GM12878 (cell line): ENCODE data around the gene PRKCB. TPM values are rescaled to one million over a fixed set of nuclear protein-coding genes. Genes with fewer than 3 reads are reported as not detected.

Source experiments
- ATAC-seq: fragments of 200-7000 bp; cut with Tn5 transposase; 3 replicates; pipeline ENCODE4 v1.9.1; 2020; ENCODE audit warnings: mild to moderate bottlenecking, moderate library complexity
- BruUV-seq: library from RNA; stranded (reverse); fragments of 400-500 nt; replicated peaks from 2 replicates; lab custom pipeline; 2021; lab: Mats Ljungman, UMichigan
- CTCF ChIA-PET: fragments of 300-600 bp; sonication (Branson Sonifier 250); formaldehyde crosslinking; extraction: SDS; loops from one replicate; lab custom pipeline; 2021; ENCODE audit warnings: inconsistent platforms; lab: Yijun Ruan, JAX
- POLR2A ChIA-PET: fragments of 350-600 bp; formaldehyde crosslinking; extraction: SDS; loops from one replicate; lab custom pipeline; 2021; ENCODE audit warnings: inconsistent platforms; lab: Charles Lee
- RAD21 ChIA-PET: fragments of 300-600 bp; sonication (Branson Sonifier 250); formaldehyde crosslinking; loops from one replicate; lab custom pipeline; 2023; ENCODE audit warnings: antibody characterized with exemption; ENCODE audit not compliant: unreplicated experiment; lab: Charles Lee
- SMC1A ChIA-PET: fragments of 300-600 bp; sonication (Branson Sonifier 250); formaldehyde crosslinking; loops from one replicate; lab custom pipeline; 2023; ENCODE audit not compliant: unreplicated experiment, uncharacterized antibody; lab: Charles Lee
- DNase-seq: peaks from one replicate; pipeline ENCODE4 v3.0.0-alpha.2; 2011; ENCODE audit warnings: low read depth, low spot score
- FAIRE-seq: peaks from 3 replicates; lab custom pipeline; 2011; peaks lifted over from hg19 to GRCh38; lab: Jason Lieb, UNC
- H2AFZ ChIP-seq: 2 replicates; pipeline ENCODE4 v1.6.0; 2011; ENCODE audit warnings: low read depth, low read length, control low read depth; ENCODE audit not compliant: control insufficient read depth
- H3K27ac ChIP-seq: 2 replicates; pipeline ENCODE4 v1.5.1; 2011; ENCODE audit warnings: control low read depth; ENCODE audit not compliant: control insufficient read depth, insufficient read depth
- H3K27me3 ChIP-seq, 2 experiments: replicated peaks in 1 of 2; 2 replicates each; pipeline versions ENCODE4 v1.6.0 to v1.6.1; 2011; ENCODE audit warnings: low read length in 1 of 2; ENCODE audit not compliant: control insufficient read depth in 2 of 2, insufficient read depth in 2 of 2
- H3K36me3 ChIP-seq, 2 experiments: 2 replicates each; pipeline ENCODE4 v1.5.1; 2011; ENCODE audit warnings: low read length in 1 of 2; ENCODE audit not compliant: control insufficient read depth in 2 of 2, insufficient read depth in 2 of 2
- H3K4me1 ChIP-seq: 2 replicates; pipeline ENCODE4 v1.6.1; 2011; ENCODE audit warnings: mild to moderate bottlenecking, low read length, moderate library complexity, mixed read lengths; ENCODE audit not compliant: control insufficient read depth, insufficient read depth
- H3K4me2 ChIP-seq: 2 replicates; pipeline ENCODE4 v1.6.0; 2011; ENCODE audit warnings: control low read depth; ENCODE audit not compliant: control insufficient read depth, insufficient read depth
- H3K4me3 ChIP-seq: fragments of 200-600 bp; sonication (generic); 2 replicates; pipeline ENCODE4 v1.5.1; 2016
- H3K79me2 ChIP-seq: 2 replicates; pipeline ENCODE4 v1.6.0; 2011; ENCODE audit warnings: low read length; ENCODE audit not compliant: control insufficient read depth, insufficient read depth
- H3K9ac ChIP-seq: 2 replicates; pipeline ENCODE4 v1.8.0; 2011; ENCODE audit warnings: low read length, control low read depth, mixed read lengths; ENCODE audit not compliant: control insufficient read depth, insufficient read depth
- H3K9me3 ChIP-seq: replicated peaks from 3 replicates; pipeline ENCODE4 v1.5.1; 2011; ENCODE audit warnings: mild to moderate bottlenecking, low read length; ENCODE audit not compliant: control insufficient read depth, insufficient read depth
- H4K20me1 ChIP-seq: 2 replicates; pipeline ENCODE4 v1.6.0; 2011; ENCODE audit not compliant: control insufficient read depth, insufficient read depth
- CHD4 ChIP-seq: fragments of 200-600 bp; sonication (generic); IDR thresholded peaks from 2 replicates; pipeline ENCODE4 v1.6.1; 2016; ENCODE audit warnings: mild to moderate bottlenecking
- CREM ChIP-seq: IDR thresholded peaks from 2 replicates; pipeline ENCODE4 v1.6.1; 2014; ENCODE audit warnings: antibody characterized with exemption, low read depth
- DPF2 ChIP-seq: fragments of 450-650 bp; IDR thresholded peaks from 2 replicates; pipeline ENCODE4 v1.6.1; 2017; ENCODE audit warnings: mild to moderate bottlenecking
- EGR1 ChIP-seq, 2 experiments: IDR thresholded peaks; 1 replicate in 1 of 2; 2 replicates in 1 of 2; pipeline ENCODE4 v1.6.1; 2011 to 2012; ENCODE audit warnings: low read depth in 2 of 2, low read length in 2 of 2, borderline replicate concordance in 1 of 2, mild to moderate bottlenecking in 1 of 2, moderate library complexity in 1 of 2
- ETV6 ChIP-seq, 2 experiments: fragments of 450-650 bp in 1 of 2; IDR thresholded peaks in 1 of 2; conservative IDR thresholded peaks in 1 of 2; 2 replicates each; pipeline ENCODE4 v1.6.1; 2014; ENCODE audit warnings: antibody characterized with exemption in 1 of 2, borderline replicate concordance in 1 of 2, low read depth in 1 of 2, mild to moderate bottlenecking in 1 of 2, moderate library complexity in 1 of 2
- JUNB ChIP-seq: IDR thresholded peaks from 2 replicates; pipeline ENCODE4 v1.6.1; 2016; ENCODE audit warnings: antibody characterized with exemption, mild to moderate bottlenecking
- LARP7 ChIP-seq: fragments of 450-650 bp; IDR thresholded peaks from 2 replicates; pipeline ENCODE4 v1.6.1; 2017; ENCODE audit warnings: mild to moderate bottlenecking
- NFYB ChIP-seq: IDR thresholded peaks from 2 replicates; pipeline ENCODE4 v1.6.1; 2011; ENCODE audit warnings: low read depth, mild to moderate bottlenecking, low read length, improper control_type of control experiment, moderate library complexity; ENCODE audit not compliant: insufficient read depth
- NRF1 ChIP-seq: conservative IDR thresholded peaks from 2 replicates; pipeline ENCODE4 v1.6.1; 2011; ENCODE audit warnings: mild to moderate bottlenecking, low read depth, low read length, improper control_type of control experiment
- PAX8 ChIP-seq: fragments of 450-650 bp; IDR thresholded peaks from 2 replicates; pipeline ENCODE4 v1.6.1; 2017; ENCODE audit warnings: mild to moderate bottlenecking, moderate library complexity
- SMAD1 ChIP-seq: fragments of 450-650 bp; IDR thresholded peaks from 2 replicates; pipeline ENCODE4 v1.6.1; 2018; ENCODE audit warnings: mild to moderate bottlenecking, low read depth; ENCODE audit not compliant: partially characterized antibody
- SRF ChIP-seq, 2 experiments: IDR thresholded peaks; 2 replicates each; pipeline ENCODE4 v1.6.1; 2011; ENCODE audit warnings: low read depth in 2 of 2, low read length in 2 of 2, mild to moderate bottlenecking in 1 of 2, moderate library complexity in 1 of 2
- TCF3 ChIP-seq: IDR thresholded peaks from 2 replicates; pipeline ENCODE4 v1.6.1; 2012; ENCODE audit warnings: low read depth, mild to moderate bottlenecking, low read length, borderline replicate concordance; ENCODE audit not compliant: insufficient read depth
- TCF7 ChIP-seq: IDR thresholded peaks from 2 replicates; pipeline ENCODE4 v1.6.1; 2014; ENCODE audit warnings: antibody characterized with exemption, borderline replicate concordance
- WRNIP1 ChIP-seq: IDR thresholded peaks from 2 replicates; pipeline ENCODE4 v1.6.1; 2011; ENCODE audit warnings: low read depth, low read length, improper control_type of control experiment, borderline replicate concordance
- YY1 ChIP-seq: IDR thresholded peaks from 2 replicates; pipeline ENCODE4 v1.6.1; 2011; ENCODE audit warnings: low read depth, mild to moderate bottlenecking, low read length
- ZNF24 ChIP-seq: fragments of 450-650 bp; IDR thresholded peaks from 2 replicates; pipeline ENCODE4 v1.6.1; 2017; ENCODE audit warnings: antibody characterized with exemption, mild to moderate bottlenecking
- ZNF622 ChIP-seq: fragments of 450-650 bp; IDR thresholded peaks from 2 replicates; pipeline ENCODE4 v1.6.1; 2017; ENCODE audit warnings: mild to moderate bottlenecking, inconsistent platforms
- WGBS: methylation state at CpG from one replicate; pipeline ENCODE4 v1.1.6; 2016; ENCODE audit warnings: low lambda C conversion rate; ENCODE audit not compliant: insufficient replicate concordance, insufficient coverage; ENCODE audit errors: missing lambda C conversion rate; 5-methylcytosine and 5-hydroxymethylcytosine counted together
- in situ Hi-C: fragments of 300-500 bp; cut with MboI; formaldehyde crosslinking; loops from 9 replicates; pipeline ENCODE4 v1.14.3; 2018; ENCODE audit warnings: mixed read lengths
- intact Hi-C: fragments of 100-400 bp; cut with micrococcal nuclease; formaldehyde crosslinking; loops from one replicate; pipeline ENCODE4 v1.14.2; 2022; ENCODE audit not compliant: unreplicated experiment
- polyA plus RNA-seq, 11 experiments: library from polyadenylated mRNA; depleted of rRNA in 4 of 11; unstranded in 6 of 11; stranded (reverse) in 5 of 11; fragments of >200 nt; fragmentation: Nextera tagmentation in 4 of 11; fragmentation: Illumina TruSeq in 1 of 11; extraction: Ambion mirVana in 4 of 11; extraction: Trizol in 1 of 11; gene quantifications; 1 replicate in 1 of 11; 2 replicates in 10 of 11; pipeline versions ENCODE4 v1.2.1 to v1.2.3, GENCODE V29; 2011 to 2016; ENCODE audit warnings: inconsistent platforms in 2 of 11, missing spikeins in 2 of 11, low read depth in 1 of 11
- total RNA-seq, 4 experiments: library from RNA; depleted of rRNA in 3 of 4; stranded (reverse); fragments of >200 nt in 3 of 4; fragmentation: Illumina TruSeq in 1 of 4; extraction: Trizol in 1 of 4; gene quantifications; 2 replicates each; pipeline versions ENCODE4 v1.2.1 to v1.2.3, GENCODE V29; 2013 to 2021
- TF ChIP-seq, protein P1 (sequence below): fragments of 450-650 bp; IDR thresholded peaks from 2 replicates; pipeline ENCODE4 v1.6.1; 2016; ENCODE audit warnings: mild to moderate bottlenecking, moderate library complexity, borderline replicate concordance
- TF ChIP-seq, protein P2 (sequence below): IDR thresholded peaks from 2 replicates; pipeline ENCODE4 v1.6.1; 2011; ENCODE audit warnings: borderline replicate concordance, low read depth, mild to moderate bottlenecking, moderate library complexity, mixed read lengths, low read length; ENCODE audit not compliant: insufficient read depth; ENCODE audit errors: extremely low read length

Gene PRKCB
- total and polyA plus RNA-seq, 10 of the 15 experiments (the other 5 are each of a cell fraction or from before 2014, with no cell fraction given), result 21.4 to 158 (median 97.3) TPM

- Histone ChIP-seq H3K4me2 (no peak overlapping the region), H3K4me3 (no peak overlapping the region), H3K9ac (no peak overlapping the region), H3K27me3 (no peaks in the 10 kb centered on the region), H2AFZ (no peak overlapping the region), H3K4me1 (peaks cover 17% of the 10 kb centered on the region), H3K9me3 (no peaks in the 10 kb centered on the region; the same call in 2 of the 3 replicates), H3K36me3 (peaks cover 12 to 26% of the 10 kb centered on the region in 2 experiments), H3K27ac (peak overlapping the region; percentile 27; the same call in 1 of the 2 replicates), H4K20me1 (no peaks in the 10 kb centered on the region; the same call in 1 of the 2 replicates), H3K79me2 (peaks cover 3% of the 10 kb centered on the region; the same call in 1 of the 2 replicates)
- BruUV-seq, result no TSS peak
- FAIRE-seq (no peak), DNase-seq (peak; percentile 47), ATAC-seq (peak; percentile 93)
- WGBS, result 8% methylated on average over 4 of the region's 4 CpGs
- POLR2A ChIA-PET, result interaction anchor here (1.4 kb wide), 1 partner anchor 15 kb away, joined by 4 read pairs; no protein-coding TSS in a partner anchor
- CTCF ChIA-PET, result interaction anchor here (1.0 to 3.5 kb wide), 3 partner anchors 10 to 196 kb away, joined by 3 to 21 read pairs (median 8); no protein-coding TSS in a partner anchor
- SMC1A ChIA-PET, result interaction anchor here (1.1 to 3.4 kb wide), 5 partner anchors 10 to 196 kb away, joined by 3 to 12 read pairs (median 7); no protein-coding TSS in a partner anchor
- RAD21 ChIA-PET, result interaction anchor here (0.6 to 1.6 kb wide), 2 partner anchors 11 to 122 kb away, joined by 3 to 6 read pairs; no protein-coding TSS in a partner anchor
- intact Hi-C loops (no loop called here), in situ Hi-C loops (no loop called here)
- TF ChIP-seq CHD4, result no peak
- TF ChIP-seq PAX8, result no peak
- no peak for TF ChIP-seq SMAD1
- peak in 1 of 2 experiments; percentile 2; a peak in 1 of 3 replicates for TF ChIP-seq EGR1 (IDR thresholded peaks at IDR 0.05; ENCODE audit: borderline replicate concordance in 1 of 2, low read depth in 2 of 2, low read length in 2 of 2)
- no peak for TF ChIP-seq ZNF622
- TF ChIP-seq WRNIP1, result no peak
- TF ChIP-seq TCF3, result no peak
- TF ChIP-seq, protein P1, sequence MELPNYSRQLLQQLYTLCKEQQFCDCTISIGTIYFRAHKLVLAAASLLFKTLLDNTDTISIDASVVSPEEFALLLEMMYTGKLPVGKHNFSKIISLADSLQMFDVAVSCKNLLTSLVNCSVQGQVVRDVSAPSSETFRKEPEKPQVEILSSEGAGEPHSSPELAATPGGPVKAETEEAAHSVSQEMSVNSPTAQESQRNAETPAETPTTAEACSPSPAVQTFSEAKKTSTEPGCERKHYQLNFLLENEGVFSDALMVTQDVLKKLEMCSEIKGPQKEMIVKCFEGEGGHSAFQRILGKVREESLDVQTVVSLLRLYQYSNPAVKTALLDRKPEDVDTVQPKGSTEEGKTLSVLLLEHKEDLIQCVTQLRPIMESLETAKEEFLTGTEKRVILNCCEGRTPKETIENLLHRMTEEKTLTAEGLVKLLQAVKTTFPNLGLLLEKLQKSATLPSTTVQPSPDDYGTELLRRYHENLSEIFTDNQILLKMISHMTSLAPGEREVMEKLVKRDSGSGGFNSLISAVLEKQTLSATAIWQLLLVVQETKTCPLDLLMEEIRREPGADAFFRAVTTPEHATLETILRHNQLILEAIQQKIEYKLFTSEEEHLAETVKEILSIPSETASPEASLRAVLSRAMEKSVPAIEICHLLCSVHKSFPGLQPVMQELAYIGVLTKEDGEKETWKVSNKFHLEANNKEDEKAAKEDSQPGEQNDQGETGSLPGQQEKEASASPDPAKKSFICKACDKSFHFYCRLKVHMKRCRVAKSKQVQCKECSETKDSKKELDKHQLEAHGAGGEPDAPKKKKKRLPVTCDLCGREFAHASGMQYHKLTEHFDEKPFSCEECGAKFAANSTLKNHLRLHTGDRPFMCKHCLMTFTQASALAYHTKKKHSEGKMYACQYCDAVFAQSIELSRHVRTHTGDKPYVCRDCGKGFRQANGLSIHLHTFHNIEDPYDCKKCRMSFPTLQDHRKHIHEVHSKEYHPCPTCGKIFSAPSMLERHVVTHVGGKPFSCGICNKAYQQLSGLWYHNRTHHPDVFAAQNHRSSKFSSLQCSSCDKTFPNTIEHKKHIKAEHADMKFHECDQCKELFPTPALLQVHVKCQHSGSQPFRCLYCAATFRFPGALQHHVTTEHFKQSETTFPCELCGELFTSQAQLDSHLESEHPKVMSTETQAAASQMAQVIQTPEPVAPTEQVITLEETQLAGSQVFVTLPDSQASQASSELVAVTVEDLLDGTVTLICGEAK, result no peak
- peak; percentile 84 for TF ChIP-seq YY1
- TF ChIP-seq SRF (IDR thresholded peaks at IDR 0.05; ENCODE audit: low read depth in 2 of 2, low read length in 2 of 2), result no peak
- TF ChIP-seq NRF1, result no peak
- no peak for TF ChIP-seq CREM
- TF ChIP-seq JUNB, result peak; percentile 43
- no peak for TF ChIP-seq ETV6 (conservative IDR thresholded peaks at IDR 0.05 in 1 of 2, IDR thresholded peaks at IDR 0.05 in 1 of 2; ENCODE audit: borderline replicate concordance in 1 of 2, low read depth in 1 of 2)
- TF ChIP-seq NFYB, result no peak
- no peak for TF ChIP-seq LARP7
- no peak for TF ChIP-seq ZNF24
- no peak for TF ChIP-seq TCF7
- TF ChIP-seq, protein P2, sequence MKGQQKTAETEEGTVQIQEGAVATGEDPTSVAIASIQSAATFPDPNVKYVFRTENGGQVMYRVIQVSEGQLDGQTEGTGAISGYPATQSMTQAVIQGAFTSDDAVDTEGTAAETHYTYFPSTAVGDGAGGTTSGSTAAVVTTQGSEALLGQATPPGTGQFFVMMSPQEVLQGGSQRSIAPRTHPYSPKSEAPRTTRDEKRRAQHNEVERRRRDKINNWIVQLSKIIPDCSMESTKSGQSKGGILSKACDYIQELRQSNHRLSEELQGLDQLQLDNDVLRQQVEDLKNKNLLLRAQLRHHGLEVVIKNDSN, result no peak
- no peak for TF ChIP-seq DPF2
These were observed 163.9 kb downstream of the PRKCB start for GRCh38 chr16:23999663-24000062.
